ENCODE data around the gene ARNT2. TPM values are rescaled to one million over a fixed set of nuclear protein-coding genes. Genes with fewer than 3 reads are reported as not detected.
A peak's percentile ranks its signal among the peaks of the same experiment; 100 is the strongest.
"Not testable (repeated sequence)": the region's sequence is repeated elsewhere in the genome, so short reads cannot be mapped to it uniquely, and the experiment has no call there.

Gene ARNT2
- polyA plus RNA-seq = not detected

- H3K36me3 Mint-ChIP-seq = no peaks in the 10 kb centered on the region
- peaks cover 6 to 33% (median 7%) of the 10 kb centered on the region in 3 donors for H3K27me3 Mint-ChIP-seq (ENCODE audit: low read depth in 3 of 3)
- H3K27ac Mint-ChIP-seq = no peak within 1 kb of the TSS
- H3K4me1 Mint-ChIP-seq = no peaks in the 10 kb centered on the region
- peak within 1 kb of the TSS in 1 of 5 donors; percentile 8 for H3K4me3 Mint-ChIP-seq
- no peak for DNase-seq
- peaks cover 0 to 1% (median 0%) of the 10 kb centered on the region in 6 donors for H3K9me3 Mint-ChIP-seq
Measured at GRCh38 chr15:80404057-80404760, at the start of gene ARNT2. Gene ARNT2, plus strand, starts transcription at chr15:80404382. Its CDS starts 134 bp downstream, at chr15:80404516.

- Mint-ChIP-seq H3K36me3 (peaks cover 0 to 15% (median 0%) of the 10 kb centered on the region in 3 donors), H3K9me3 (peaks cover 16 to 36% (median 24%) of the 10 kb centered on the region in 6 donors), H3K4me3 (no peak overlapping the region), H3K27ac (no peak overlapping the region), H3K4me1 (no peaks in the 10 kb centered on the region), H3K27me3 (ENCODE audit: low read depth in 3 of 3) (peaks cover 6 to 12% (median 8%) of the 10 kb centered on the region in 3 donors)
- DNase-seq = no peak
Measured at GRCh38 chr15:80367094-80367493, 37.1 kb upstream of the ARNT2 start.

GRCh38 chr15:80367661-80368060, 36.5 kb upstream of the ARNT2 start:
- Mint-ChIP-seq H3K9me3 (peaks cover 16 to 35% (median 24%) of the 10 kb centered on the region in 6 donors), H3K27ac (no peak overlapping the region), H3K27me3 (ENCODE audit: low read depth in 3 of 3) (peaks cover 6 to 13% (median 9%) of the 10 kb centered on the region in 3 donors)

GRCh38 chr15:80371924-80372323, 32.3 kb upstream of the ARNT2 start:
- H3K9me3 Mint-ChIP-seq = peaks cover 14 to 30% (median 20%) of the 10 kb centered on the region in 6 donors
- peaks cover 9 to 10% (median 9%) of the 10 kb centered on the region in 3 donors for H3K27me3 Mint-ChIP-seq (ENCODE audit: low read depth in 3 of 3)
- no peak overlapping the region for H3K27ac Mint-ChIP-seq
- no peak overlapping the region for H3K4me3 Mint-ChIP-seq
- no peaks in the 10 kb centered on the region for H3K4me1 Mint-ChIP-seq
- H3K36me3 Mint-ChIP-seq = peaks cover 0 to 15% (median 0%) of the 10 kb centered on the region in 3 donors
- DNase-seq = no peak

More at GRCh38 chr15:80367661-80368060, 36.5 kb upstream of the ARNT2 start:
- H3K4me1 Mint-ChIP-seq = no peaks in the 10 kb centered on the region
- no peak overlapping the region for H3K4me3 Mint-ChIP-seq
- H3K36me3 Mint-ChIP-seq = peaks cover 0 to 15% (median 0%) of the 10 kb centered on the region in 3 donors
- no peak for DNase-seq

GRCh38 chr15:80374441-80374840, 29.7 kb upstream of the ARNT2 start:
- Mint-ChIP-seq H3K4me3 (no peak overlapping the region), H3K27ac (no peak overlapping the region), H3K27me3 (ENCODE audit: low read depth in 3 of 3) (peaks cover 4 to 6% (median 4%) of the 10 kb centered on the region in 3 donors), H3K9me3 (peaks cover 0 to 6% (median 1%) of the 10 kb centered on the region in 6 donors), H3K36me3 (peaks cover 0 to under 1% (median 0%) of the 10 kb centered on the region in 3 donors), H3K4me1 (no peaks in the 10 kb centered on the region)
- no peak for DNase-seq

- Mint-ChIP-seq H3K36me3 (no peaks in the 10 kb centered on the region), H3K27me3 (ENCODE audit: low read depth in 3 of 3) (peaks cover 4 to 6% (median 4%) of the 10 kb centered on the region in 3 donors), H3K4me3 (no peak overlapping the region), H3K9me3 (no peaks in the 10 kb centered on the region), H3K27ac (no peak overlapping the region), H3K4me1 (no peaks in the 10 kb centered on the region)
- DNase-seq = no peak
Measured at GRCh38 chr15:80375968-80376891, 28.0 kb upstream of the ARNT2 start.

GRCh38 chr15:80379693-80380092, 24.5 kb upstream of the ARNT2 start:
- H3K4me1 Mint-ChIP-seq = no peaks in the 10 kb centered on the region
- no peaks in the 10 kb centered on the region for H3K9me3 Mint-ChIP-seq
- H3K4me3 Mint-ChIP-seq = no peak overlapping the region
- no peak for DNase-seq
- peaks cover 3 to 8% (median 3%) of the 10 kb centered on the region in 3 donors for H3K27me3 Mint-ChIP-seq (ENCODE audit: low read depth in 3 of 3)
- no peaks in the 10 kb centered on the region for H3K36me3 Mint-ChIP-seq
- no peak overlapping the region for H3K27ac Mint-ChIP-seq

- Mint-ChIP-seq H3K9me3 (no peaks in the 10 kb centered on the region), H3K4me1 (no peaks in the 10 kb centered on the region), H3K27me3 (ENCODE audit: low read depth in 3 of 3) (peaks cover 3 to 8% (median 3%) of the 10 kb centered on the region in 3 donors), H3K4me3 (no peak overlapping the region), H3K27ac (no peak overlapping the region), H3K36me3 (no peaks in the 10 kb centered on the region)
- DNase-seq = no peak
Measured at GRCh38 chr15:80380154-80380553, 24.0 kb upstream of the ARNT2 start.

GRCh38 chr15:80382285-80382684, 21.9 kb upstream of the ARNT2 start:
- H3K4me3 Mint-ChIP-seq = no peak overlapping the region
- H3K9me3 Mint-ChIP-seq = no peaks in the 10 kb centered on the region
- H3K36me3 Mint-ChIP-seq = no peaks in the 10 kb centered on the region

GRCh38 chr15:80384432-80384831, 19.8 kb upstream of the ARNT2 start:
- Mint-ChIP-seq H3K27ac (no peak overlapping the region), H3K9me3 (no peaks in the 10 kb centered on the region), H3K27me3 (ENCODE audit: low read depth in 3 of 3) (peaks cover 3 to 6% (median 5%) of the 10 kb centered on the region in 3 donors), H3K4me3 (no peak overlapping the region), H3K4me1 (no peaks in the 10 kb centered on the region), H3K36me3 (no peaks in the 10 kb centered on the region)
- DNase-seq = no peak

More at GRCh38 chr15:80382285-80382684, 21.9 kb upstream of the ARNT2 start:
- peaks cover 3 to 6% (median 3%) of the 10 kb centered on the region in 3 donors for H3K27me3 Mint-ChIP-seq (ENCODE audit: low read depth in 3 of 3)
- H3K27ac Mint-ChIP-seq = no peak overlapping the region
- H3K4me1 Mint-ChIP-seq = no peaks in the 10 kb centered on the region
- DNase-seq = no peak

- Mint-ChIP-seq H3K4me3 (no peak overlapping the region), H3K4me1 (no peaks in the 10 kb centered on the region), H3K27ac (no peak overlapping the region), H3K27me3 (ENCODE audit: low read depth in 3 of 3) (peaks cover 8 to 12% (median 8%) of the 10 kb centered on the region in 3 donors), H3K36me3 (no peaks in the 10 kb centered on the region), H3K9me3 (no peaks in the 10 kb centered on the region)
- no peak for DNase-seq
Measured at GRCh38 chr15:80386151-80386550, 18.0 kb upstream of the ARNT2 start.

- H3K27me3 Mint-ChIP-seq (ENCODE audit: low read depth in 3 of 3) = peaks cover 5 to 9% (median 6%) of the 10 kb centered on the region in 3 donors
- no peak overlapping the region for H3K27ac Mint-ChIP-seq
- H3K36me3 Mint-ChIP-seq = no peaks in the 10 kb centered on the region
- H3K4me3 Mint-ChIP-seq = no peak overlapping the region
- no peak for DNase-seq
- H3K4me1 Mint-ChIP-seq = no peaks in the 10 kb centered on the region
- H3K9me3 Mint-ChIP-seq = no peaks in the 10 kb centered on the region
Measured at GRCh38 chr15:80388326-80388725, 15.9 kb upstream of the ARNT2 start.

- Mint-ChIP-seq H3K4me3 (no peak overlapping the region), H3K27me3 (ENCODE audit: low read depth in 3 of 3) (peaks cover 5 to 9% (median 6%) of the 10 kb centered on the region in 3 donors), H3K4me1 (no peaks in the 10 kb centered on the region), H3K27ac (no peak overlapping the region), H3K36me3 (no peaks in the 10 kb centered on the region), H3K9me3 (no peaks in the 10 kb centered on the region)
- no peak for DNase-seq
Measured at GRCh38 chr15:80389370-80389769, 14.8 kb upstream of the ARNT2 start.

GRCh38 chr15:80390942-80391341, 13.2 kb upstream of the ARNT2 start:
- H3K4me3 Mint-ChIP-seq, H3K36me3 Mint-ChIP-seq, DNase-seq, H3K4me1 Mint-ChIP-seq, H3K9me3 Mint-ChIP-seq, H3K27ac Mint-ChIP-seq: not testable (repeated sequence)
- H3K27me3 Mint-ChIP-seq (ENCODE audit: low read depth in 3 of 3) = peaks cover 7 to 13% (median 10%) of the 10 kb centered on the region in 3 donors

Data from immature natural killer cell (primary cell).